Measurements from ENCODE around the gene TIMM44.
"Not testable (repeated sequence)": the region's sequence is repeated elsewhere in the genome, so short reads cannot be mapped to it uniquely, and the experiment has no call there.

Gene TIMM44

GRCh38 chr19:7942981-7943443 is 454 bp downstream of the TIMM44 start:
- no peak for DNase-seq

DNA sequence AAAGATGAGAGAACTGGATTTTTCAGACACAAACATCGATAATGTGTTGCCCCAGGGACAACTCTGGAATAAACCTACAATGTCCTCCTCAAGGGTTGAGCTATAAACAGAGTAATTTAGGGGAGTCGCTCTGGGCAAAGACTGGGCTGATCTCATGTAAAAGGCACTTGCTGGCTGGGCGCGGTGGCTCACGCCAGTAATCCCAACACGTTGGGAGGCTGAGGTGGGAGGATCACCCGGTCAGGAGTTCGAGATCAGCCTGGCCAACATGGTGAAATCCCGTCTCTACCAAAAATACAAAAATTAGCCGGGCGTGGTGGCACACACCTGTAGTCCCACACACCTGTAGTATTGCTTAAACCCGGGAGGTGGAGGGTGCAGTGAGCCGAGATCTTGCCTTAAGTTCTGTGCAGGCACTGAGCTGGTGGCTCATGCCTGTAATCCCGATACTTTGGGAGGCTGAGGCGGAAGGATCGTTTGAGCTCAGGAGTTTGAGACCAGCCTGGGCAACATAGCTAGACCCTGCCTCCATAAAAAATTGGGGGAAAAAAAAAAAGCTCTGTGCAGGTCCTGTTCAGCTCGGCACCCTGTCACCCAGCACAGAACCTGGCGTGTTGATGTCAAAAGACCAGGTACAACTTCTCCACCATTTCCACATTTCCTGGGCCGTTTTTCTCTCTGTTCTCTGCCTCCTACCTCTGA is 1.4 kb downstream of the TIMM44 start:
- DNase-seq, result no peak

- DNase-seq, result no peak
Measured at GRCh38 chr19:7940841-7941240, 2.6 kb downstream of the TIMM44 start.

- DNase-seq, result no peak
Measured at GRCh38 chr19:7934766-7935165, 8.7 kb downstream of the TIMM44 start.

DNA sequence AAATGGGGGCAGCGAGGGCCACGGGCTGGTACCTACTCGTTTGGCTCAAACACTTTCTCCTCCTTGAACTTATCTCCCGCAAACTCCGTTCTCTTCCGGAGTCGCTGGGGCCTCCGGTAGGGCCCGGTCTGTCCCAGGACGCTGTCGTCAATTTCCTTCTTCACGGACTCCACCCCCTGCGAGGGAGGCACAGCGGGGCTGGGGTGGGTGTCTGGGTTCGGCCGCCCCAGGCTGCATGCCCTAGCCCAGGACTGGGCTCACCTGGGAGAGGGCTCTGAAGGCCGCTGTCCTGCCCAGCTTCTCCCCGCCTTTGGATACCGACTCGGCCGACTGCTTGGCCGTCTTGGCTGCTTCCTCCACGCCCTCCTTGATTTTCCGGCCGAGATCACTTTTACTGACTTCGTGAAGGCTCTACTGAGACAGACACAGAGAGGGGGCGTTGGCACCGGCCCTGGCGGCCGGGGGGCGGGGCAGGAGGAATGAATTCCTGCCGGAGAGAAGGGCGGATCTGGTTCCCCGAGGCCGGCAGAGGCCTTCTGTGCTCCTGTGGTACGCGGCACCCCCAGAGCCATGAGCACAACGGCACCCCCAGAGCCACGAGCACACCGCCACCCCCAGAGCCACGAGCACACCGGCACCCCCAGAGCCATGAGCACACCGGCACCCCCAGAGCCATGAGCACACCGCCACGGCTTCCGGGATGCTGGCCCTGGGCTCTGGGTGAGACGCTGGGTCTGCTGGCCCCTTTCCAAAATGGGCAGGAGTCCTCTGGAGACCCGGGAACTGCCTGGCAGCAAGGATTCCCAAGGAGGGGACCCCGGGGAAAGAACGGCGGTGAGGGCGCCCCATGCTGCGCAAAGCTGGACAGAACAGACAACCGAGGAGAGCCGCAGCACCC is 9.4 kb downstream of the TIMM44 start:
- DNase-seq, result no peak

DNA sequence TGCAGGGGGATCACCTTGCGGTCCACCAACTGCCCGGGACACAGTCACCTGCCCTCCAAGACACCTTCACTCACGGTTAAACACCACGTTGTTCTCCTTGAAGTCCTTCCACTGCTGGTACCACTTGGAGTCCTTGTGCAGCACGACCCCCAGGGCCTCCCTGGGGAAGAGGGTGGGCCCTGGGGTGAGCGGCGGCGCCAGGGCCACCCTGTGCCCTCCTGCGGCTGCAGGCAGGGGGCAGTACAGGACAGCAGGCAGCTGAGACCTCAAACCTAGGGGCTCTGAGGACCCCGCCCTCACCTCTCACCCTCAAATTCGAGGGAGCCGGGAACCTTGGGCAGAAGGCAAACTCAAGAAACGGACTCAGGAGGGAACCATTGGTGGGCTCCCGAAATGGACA is 10.1 kb downstream of the TIMM44 start:
- DNase-seq, result no peak

- DNase-seq, result no peak
Measured at GRCh38 chr19:7932930-7933300, 10.6 kb downstream of the TIMM44 start.

DNA sequence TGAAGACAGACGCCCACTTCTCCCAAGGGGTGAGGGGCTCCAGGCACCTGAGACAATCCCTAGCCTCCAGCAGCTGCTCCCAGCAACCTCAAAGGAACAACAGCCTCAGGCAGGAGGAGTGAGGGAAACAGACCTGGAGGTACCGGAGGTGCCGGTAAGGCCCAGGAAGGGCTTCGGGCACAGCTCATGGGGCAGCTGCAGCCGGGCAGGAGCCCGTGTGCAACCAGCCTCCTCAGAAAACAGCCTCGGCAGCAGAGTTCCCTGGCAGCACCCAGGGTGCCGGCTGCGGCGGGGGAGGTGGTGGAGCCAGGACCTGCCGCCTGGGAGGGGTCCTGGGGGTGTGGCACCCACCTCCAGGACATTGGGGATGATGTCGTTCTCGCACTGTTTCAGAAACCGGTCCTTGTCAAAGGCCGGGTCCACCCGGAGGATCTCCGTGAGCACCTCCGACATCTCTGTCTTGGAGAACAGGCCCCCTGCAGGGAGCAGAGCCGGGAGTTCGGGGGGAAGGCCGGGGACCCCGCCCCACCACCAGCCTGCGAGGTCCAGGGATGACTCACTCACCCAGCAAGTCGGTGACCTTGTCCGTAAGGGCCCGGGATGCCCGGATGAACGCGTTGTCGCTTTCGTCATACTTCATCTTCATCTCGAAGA is 11.1 kb downstream of the TIMM44 start:
- DNase-seq, result no peak

- DNase-seq, result no peak
Measured at GRCh38 chr19:7931221-7932061, 12.0 kb downstream of the TIMM44 start.

- no peak for DNase-seq
Measured at GRCh38 chr19:7930765-7931164, 12.7 kb downstream of the TIMM44 start.

- not testable (repeated sequence) for DNase-seq
Measured at GRCh38 chr19:7930030-7930429, 13.4 kb downstream of the TIMM44 start.

DNA sequence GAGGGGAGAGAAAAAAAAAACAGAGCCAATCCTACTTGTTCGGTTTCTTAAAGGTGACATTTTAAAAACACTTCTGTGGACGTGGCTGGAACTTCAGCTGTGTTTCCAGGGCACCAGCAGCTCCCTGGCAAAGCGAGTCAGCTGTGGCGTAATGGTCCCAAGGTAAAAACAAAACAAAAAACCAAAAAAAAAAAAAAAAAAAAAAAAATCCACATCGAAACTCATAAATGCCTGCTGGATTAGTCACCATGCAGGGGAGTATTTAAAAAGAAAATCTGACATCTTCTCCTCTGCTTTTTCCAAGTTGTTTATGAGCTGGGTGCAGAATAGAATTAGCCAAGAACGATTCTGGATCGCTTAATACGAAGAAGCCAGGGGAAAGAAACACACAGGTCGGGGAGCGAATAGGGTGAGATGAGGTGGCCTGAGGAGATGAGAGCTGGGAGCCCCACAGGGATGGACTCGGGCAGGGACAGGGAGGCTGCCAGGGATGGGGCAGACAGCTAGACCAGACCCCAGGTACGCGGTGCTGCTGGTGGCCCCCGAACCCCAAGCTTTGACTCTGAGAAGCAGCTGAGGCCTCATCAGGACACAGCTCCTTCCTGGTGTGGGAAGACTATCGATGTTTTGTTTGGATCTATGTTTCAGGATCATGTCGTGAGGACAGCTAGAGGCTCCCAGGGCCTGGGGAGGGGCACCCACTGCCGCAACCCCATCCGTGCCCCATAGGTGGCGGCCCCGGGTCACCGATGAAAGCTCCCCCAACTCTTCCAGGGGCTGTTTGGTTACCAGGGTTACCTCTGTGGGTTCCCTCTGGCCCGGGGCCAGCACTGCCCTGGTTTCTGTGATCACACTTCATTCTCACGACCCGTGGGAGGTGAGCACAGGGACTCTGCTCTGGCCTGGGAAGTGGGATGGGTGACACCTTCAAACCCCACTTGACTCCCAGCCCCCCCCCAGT is 14.4 kb downstream of the TIMM44 start:
- peak; percentile 77 to 78 for DNase-seq

DNA sequence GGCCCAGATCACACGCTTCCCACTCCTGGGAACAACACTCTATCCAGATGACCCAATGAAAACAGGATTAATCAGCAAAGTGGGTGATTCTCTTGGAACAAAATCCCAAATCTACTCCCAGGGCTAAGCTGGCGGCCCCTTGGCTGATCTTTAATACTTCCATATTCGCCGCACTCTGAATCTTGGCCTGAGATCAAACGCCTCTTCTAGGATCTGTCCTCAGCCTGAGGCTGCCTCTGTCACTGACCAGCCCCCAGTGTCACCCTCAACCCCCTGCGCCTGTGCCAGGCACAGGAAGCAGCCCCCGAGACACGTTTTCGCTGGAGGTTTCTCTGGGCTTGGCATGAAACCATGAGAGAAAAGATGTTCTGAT is 15.1 kb downstream of the TIMM44 start:
- DNase-seq, result no peak

DNA sequence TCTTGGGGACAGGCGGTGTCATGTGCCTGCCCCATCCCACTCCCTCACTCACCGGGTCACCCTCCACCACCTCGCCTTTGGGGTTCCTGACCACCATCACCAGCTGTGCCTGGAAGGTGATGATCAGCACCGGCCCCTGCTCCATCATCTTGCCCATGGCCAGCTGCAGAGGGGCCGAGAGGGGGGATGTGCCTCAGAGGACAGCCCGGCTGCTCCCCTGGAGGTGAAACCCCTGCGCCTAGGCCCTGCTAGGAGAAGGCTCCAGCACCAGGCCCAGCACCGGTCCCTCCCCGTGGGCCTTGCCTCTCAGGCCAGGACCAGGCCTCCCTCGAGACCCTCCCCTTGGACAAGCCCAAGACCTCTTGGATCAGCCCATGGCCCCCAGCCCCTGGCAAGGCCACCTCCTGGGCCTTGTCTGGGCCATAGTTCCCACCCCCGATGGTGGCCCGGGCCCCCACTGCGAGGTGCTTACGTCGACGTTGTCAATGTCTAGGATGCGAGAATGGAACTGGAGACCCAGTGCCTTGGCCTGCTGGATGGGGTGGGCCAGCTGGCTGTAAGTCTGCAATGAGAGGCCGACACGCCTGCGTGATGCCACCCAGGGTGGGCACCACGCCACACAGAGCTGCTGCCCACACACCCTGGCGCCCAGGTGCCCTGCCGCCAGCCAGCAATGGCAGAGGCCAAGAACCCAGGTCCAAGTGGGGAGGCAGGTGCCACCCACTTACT is 15.7 kb downstream of the TIMM44 start:
- no peak for DNase-seq

DNA sequence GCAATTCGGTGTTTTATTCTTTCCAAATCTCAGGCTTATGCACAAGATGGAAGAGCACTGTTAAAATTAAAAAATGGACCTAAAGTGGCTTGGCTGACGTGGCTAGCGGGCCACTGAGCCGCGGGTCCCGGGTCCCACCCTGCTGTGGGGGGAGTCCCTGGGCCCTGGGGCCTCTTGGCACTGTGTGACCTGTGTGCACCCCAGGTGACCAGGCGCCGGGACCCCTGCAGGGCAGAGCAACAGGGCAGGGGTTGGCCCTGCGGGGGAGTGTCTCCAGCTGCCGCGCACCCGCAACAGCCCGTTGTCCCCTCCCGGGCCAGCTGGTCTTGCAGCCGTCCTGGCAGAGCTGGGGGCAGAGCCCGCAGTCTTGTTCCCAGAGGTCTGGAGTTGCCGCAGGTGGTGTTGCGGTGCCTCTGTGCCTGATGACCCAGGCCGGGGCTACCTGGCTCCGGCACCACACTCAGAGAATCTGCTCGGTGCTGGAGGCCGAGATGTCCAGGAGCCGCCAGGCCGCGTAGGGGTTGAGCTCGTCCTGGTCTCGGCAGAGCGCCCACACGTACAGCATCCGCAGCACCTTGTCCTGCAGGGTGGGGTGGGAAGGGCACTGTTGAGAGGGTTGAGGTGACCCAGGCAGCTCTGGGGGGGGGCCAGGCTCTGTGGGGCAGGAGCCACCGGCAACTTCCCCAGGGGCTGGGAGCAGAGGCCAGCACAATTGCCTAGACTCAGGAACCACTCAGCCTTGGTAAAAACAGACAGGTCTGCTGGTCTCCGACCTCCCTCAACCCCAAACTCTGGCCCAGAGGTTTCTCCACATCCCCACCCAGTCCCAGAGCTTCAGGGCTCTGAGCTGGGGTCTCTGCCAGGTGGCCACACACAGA is 16.5 kb downstream of the TIMM44 start:
- no peak for DNase-seq

DNA sequence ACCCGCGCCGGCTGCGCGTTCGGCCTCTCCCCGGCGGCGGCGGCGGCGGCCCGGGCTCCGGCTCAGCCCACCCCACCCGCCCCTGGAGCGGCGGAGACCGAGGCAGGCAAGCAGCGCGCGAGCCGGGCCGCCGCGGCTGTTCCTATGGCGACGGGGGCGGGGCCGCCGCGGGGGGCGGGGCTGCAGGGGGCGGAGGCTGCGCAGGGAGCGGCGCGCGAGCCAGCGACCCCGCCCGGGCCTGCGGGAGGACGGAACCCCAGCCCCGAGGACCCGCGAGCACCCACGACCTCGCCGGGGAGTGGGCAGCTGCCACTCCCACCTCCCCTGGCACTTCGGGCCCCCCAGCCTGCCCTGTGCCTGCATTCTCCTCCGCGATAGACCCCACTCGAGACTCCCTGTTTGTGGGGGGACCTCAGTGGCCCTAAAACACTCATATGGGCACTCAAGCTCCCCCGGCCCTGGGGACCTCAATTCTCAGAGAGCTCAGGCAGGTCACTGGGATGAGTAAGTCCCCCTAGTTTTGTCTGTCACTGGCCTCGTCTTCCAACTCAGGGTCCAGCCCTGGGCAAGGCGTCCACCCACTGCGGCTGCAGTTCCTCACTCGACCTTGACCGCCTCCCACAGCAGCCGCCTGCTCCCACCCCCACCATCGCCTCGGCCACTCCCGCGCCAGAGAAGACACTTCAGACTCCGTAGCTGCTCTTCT is 17.3 kb downstream of the TIMM44 start, which contains the start of gene CTXN1:
CTXN1 (minus strand) TSS at position 115 of the 706 bp plus-strand sequence. CDS start 597 bp downstream, outside the sequence.
- peak; percentile 76 to 85 for DNase-seq

- peak; percentile 77 to 81 for DNase-seq
Measured at GRCh38 chr19:7925171-7925851, 18.2 kb downstream of the TIMM44 start.

DNA sequence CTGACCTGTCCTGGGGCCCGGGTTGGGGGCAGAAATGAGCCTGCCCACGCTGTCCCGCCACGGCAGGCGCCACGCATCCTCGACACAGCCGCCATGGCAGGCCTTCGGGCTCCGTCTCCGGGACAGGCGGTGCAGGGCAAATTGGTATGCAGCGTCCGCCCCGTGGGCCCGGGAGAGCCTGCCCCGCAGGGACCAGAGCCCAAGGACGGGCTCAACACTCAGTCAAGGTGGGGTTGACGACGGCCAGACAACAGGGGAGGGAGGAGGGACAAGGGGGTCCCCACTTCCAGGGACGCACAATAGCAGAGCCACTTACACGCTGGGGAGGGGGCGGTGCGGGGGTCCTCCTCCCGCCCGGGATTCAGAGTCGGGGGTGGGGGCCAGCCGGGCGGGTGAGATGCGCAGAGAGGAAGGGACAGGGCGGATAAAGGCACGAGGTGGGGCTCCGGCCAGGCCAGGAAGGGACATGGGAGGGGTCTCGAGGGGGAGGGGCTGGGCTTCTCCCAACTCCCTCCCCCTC is 18.8 kb downstream of the TIMM44 start:
- DNase-seq, result no peak

Measured in CD4-positive, alpha-beta T cell treated with Interleukin-1 beta for 1 hour (primary cell).